Suprapubic skin (tissue), 4 donors: ENCODE data around the gene GPX6. TPM values are rescaled to one million over a fixed set of nuclear protein-coding genes. Genes with fewer than 3 reads are reported as not detected.
"Not testable (repeated sequence)": the region's sequence is repeated elsewhere in the genome, so short reads cannot be mapped to it uniquely, and the experiment has no call there.

Experiments used
- DNase-seq, 2 donors: peaks; one replicate each; pipeline ENCODE4 v3.0.0-alpha.2; 2019; ENCODE audit warnings: low spot score in 2 of 2
- H3K27ac ChIP-seq: fragments of 200-600 bp; sonication (generic); one replicate; pipeline ENCODE4 v1.5.1; 2019
- H3K27me3 ChIP-seq: fragments of 200-600 bp; sonication (generic); one replicate; pipeline ENCODE4 v1.5.1; 2019
- H3K36me3 ChIP-seq: fragments of 200-600 bp; sonication (generic); one replicate; pipeline ENCODE4 v1.5.1; 2019
- H3K4me1 ChIP-seq: fragments of 200-600 bp; sonication (generic); one replicate; pipeline ENCODE4 v1.5.1; 2019
- H3K4me3 ChIP-seq: fragments of 200-600 bp; sonication (generic); one replicate; pipeline ENCODE4 v1.5.1; 2019; ENCODE audit warnings: mild to moderate bottlenecking
- H3K9me3 ChIP-seq: fragments of 200-600 bp; sonication (generic); one replicate; pipeline ENCODE4 v1.5.1; 2019
- EP300 ChIP-seq: sonication (generic); formaldehyde crosslinking; IDR thresholded peaks from one replicate; pipeline ENCODE4 v1.6.1; 2017; ENCODE audit warnings: antibody characterized with exemption
- POLR2A ChIP-seq, 2 donors: fragments of 450-650 bp; IDR thresholded peaks; one replicate each; pipeline ENCODE4 v1.6.1; 2017; ENCODE audit warnings: antibody characterized with exemption in 2 of 2, mild to moderate bottlenecking in 2 of 2, moderate library complexity in 2 of 2
- POLR2AphosphoS5 ChIP-seq, 3 donors: sonication (generic); formaldehyde crosslinking; IDR thresholded peaks; one replicate each; pipeline ENCODE4 v1.6.1; 2017; ENCODE audit warnings: antibody characterized with exemption in 3 of 3
- WGBS: methylation state at CpG from one replicate; pipeline ENCODE4 v1.1.5; 2018; 5-methylcytosine and 5-hydroxymethylcytosine counted together
- total RNA-seq, 4 donors: library from RNA; depleted of rRNA; stranded (reverse); fragments of >200 nt; gene quantifications; one replicate each; pipeline ENCODE4 v1.1.0, GENCODE V29; 2016
- TF ChIP-seq, protein P1 (sequence below), 2 donors: fragments of 200-600 bp in 1 of 2; fragments of 450-650 bp in 1 of 2; sonication (generic) in 1 of 2; IDR thresholded peaks; one replicate each; pipeline ENCODE4 v1.5.1; 2016 to 2019; ENCODE audit warnings: antibody characterized with exemption in 2 of 2, mild to moderate bottlenecking in 1 of 2, moderate library complexity in 1 of 2

Gene GPX6
- total RNA-seq, 4 donors from 2014 or later = not detected

DNA sequence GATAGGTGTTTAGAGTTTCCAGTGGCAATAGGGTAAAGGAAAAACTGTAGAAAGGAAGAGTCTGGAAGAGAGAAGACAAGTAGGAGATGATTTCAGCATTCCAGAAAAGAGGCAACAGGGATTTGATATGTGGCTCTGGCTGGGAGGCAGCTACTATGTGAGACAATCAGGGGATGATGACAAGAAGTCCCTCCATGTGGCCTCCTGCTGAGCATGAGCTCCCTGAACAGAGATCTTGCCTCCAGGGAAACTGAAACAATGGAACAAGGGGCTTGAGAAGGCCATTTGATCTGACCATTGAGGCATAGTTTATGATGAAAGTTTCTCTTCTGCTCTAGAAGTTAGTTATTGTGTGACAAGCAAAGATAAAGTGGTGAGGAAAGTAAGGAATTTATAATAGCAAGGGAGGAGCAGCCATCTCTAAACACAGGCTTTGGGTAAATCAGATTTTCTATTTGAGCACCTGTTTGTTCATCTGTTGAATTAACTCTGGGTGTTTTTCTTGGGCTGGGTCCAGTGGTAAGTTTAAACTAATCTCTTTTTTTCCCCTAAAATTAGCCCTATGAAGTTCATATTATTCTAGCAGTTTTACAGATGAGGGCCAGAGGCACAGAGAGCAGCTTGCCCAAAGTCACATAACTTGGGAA is 7.1 kb upstream of the GPX6 start:
- H3K4me3 ChIP-seq = no peak overlapping the region
- DNase-seq = no peak
- no peak for TF ChIP-seq POLR2AphosphoS5 (IDR thresholded peaks at IDR 0.05)
- TF ChIP-seq, protein P1, sequence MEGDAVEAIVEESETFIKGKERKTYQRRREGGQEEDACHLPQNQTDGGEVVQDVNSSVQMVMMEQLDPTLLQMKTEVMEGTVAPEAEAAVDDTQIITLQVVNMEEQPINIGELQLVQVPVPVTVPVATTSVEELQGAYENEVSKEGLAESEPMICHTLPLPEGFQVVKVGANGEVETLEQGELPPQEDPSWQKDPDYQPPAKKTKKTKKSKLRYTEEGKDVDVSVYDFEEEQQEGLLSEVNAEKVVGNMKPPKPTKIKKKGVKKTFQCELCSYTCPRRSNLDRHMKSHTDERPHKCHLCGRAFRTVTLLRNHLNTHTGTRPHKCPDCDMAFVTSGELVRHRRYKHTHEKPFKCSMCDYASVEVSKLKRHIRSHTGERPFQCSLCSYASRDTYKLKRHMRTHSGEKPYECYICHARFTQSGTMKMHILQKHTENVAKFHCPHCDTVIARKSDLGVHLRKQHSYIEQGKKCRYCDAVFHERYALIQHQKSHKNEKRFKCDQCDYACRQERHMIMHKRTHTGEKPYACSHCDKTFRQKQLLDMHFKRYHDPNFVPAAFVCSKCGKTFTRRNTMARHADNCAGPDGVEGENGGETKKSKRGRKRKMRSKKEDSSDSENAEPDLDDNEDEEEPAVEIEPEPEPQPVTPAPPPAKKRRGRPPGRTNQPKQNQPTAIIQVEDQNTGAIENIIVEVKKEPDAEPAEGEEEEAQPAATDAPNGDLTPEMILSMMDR (IDR thresholded peaks at IDR 0.05) = no peak
- TF ChIP-seq EP300 = no peak
- TF ChIP-seq POLR2A (IDR thresholded peaks at IDR 0.05) = no peak
- H3K27me3 ChIP-seq = peaks cover 14% of the 10 kb centered on the region
- H3K27ac ChIP-seq = no peak overlapping the region
- no peaks in the 10 kb centered on the region for H3K4me1 ChIP-seq
- H3K9me3 ChIP-seq = no peaks in the 10 kb centered on the region
- H3K36me3 ChIP-seq = no peaks in the 10 kb centered on the region

DNA sequence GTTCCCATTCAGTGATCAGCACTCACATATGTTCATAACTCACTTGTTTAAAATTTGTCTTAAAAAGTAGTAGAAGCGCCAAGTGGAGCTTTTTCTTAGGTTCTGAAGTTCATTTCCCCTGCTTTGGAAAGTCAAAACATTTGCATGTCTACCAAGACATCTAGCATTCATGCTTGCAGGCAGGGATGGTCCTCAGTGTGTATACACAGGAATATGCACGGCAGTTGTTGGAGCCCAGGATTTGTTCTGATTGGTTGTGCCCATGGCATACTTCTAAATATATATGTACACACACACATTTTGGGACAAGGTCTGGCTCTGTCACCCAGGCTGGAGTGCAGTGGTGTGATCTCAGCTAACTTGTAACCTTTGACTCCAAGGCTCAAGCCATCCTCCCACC is 2.4 kb upstream of the GPX6 start:
- H3K4me3 ChIP-seq = no peak overlapping the region
- WGBS = 71% methylated on average over 2 of the region's 2 CpGs
- DNase-seq = no peak
- no peaks in the 10 kb centered on the region for H3K4me1 ChIP-seq
- H3K27me3 ChIP-seq = peaks cover 19% of the 10 kb centered on the region
- H3K27ac ChIP-seq = no peak overlapping the region
- TF ChIP-seq EP300 (no peak), POLR2AphosphoS5 (IDR thresholded peaks at IDR 0.05) (no peak), POLR2A (IDR thresholded peaks at IDR 0.05) (no peak)
- TF ChIP-seq, protein P1 (IDR thresholded peaks at IDR 0.05) = no peak
- no peaks in the 10 kb centered on the region for H3K36me3 ChIP-seq
- no peaks in the 10 kb centered on the region for H3K9me3 ChIP-seq

DNA sequence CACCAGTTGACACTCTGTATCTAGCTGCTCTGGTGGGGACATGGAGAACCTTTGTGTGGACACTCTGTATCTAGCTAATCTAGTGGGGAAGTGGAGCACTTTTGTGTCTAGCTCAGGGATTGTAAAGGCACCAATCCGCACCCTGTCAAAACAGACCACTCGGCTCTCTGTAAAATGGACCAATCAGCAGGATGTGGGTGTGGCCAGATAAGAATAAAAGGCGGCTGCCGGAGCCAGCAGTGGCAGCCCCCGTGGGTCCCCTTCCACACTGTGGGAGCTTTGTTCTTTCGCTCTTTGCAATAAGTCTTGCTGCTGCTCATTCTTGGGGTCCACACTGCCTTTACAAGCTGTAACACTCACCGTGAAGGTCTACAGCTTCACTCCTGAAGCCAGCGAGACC is 3.2 kb downstream of the GPX6 start:
- peaks cover 19% of the 10 kb centered on the region for H3K27me3 ChIP-seq
- not testable (repeated sequence) for H3K27ac ChIP-seq, H3K9me3 ChIP-seq, H3K36me3 ChIP-seq, H3K4me3 ChIP-seq, DNase-seq, H3K4me1 ChIP-seq
- 90% methylated on average over 4 of the region's 8 CpGs for WGBS

DNA sequence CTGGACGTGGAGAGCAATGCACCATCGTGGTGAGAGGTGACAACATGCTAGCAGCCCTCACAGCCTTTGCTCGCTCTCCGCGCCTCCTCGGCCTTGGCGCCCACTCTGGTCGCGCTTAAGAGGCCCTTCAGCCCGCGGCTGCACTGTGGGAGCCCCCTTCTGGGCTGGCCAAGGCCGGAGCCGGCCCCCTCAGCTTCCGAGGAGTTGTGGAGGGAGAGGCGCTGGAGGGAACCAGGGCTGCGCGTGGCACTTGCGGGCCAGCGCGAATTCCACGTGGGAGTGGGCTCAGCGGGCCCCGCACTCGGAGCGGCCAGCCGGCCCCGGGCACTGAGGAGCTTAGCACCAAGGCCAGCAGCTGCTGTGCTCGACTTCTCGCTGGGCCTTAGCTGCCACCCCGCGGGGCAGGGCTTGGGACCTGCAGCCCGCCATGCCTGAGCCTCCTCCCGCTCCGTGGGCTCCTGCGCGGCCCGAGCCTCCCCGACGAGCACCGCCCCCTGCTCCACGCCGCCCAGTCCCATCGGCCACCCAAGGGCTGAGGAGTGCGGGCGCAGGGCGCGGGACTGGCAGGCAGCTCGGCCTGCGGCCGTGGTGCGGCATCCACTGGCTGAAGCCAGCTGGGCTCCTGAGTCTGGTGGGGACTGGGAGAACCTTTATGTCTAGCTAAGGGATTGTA is 3.8 kb downstream of the GPX6 start:
- no peaks in the 10 kb centered on the region for H3K9me3 ChIP-seq
- no peaks in the 10 kb centered on the region for H3K36me3 ChIP-seq
- no peak overlapping the region for H3K27ac ChIP-seq
- peaks cover 17% of the 10 kb centered on the region for H3K27me3 ChIP-seq
- DNase-seq = no peak
- H3K4me3 ChIP-seq = no peak overlapping the region
- no peaks in the 10 kb centered on the region for H3K4me1 ChIP-seq
- 89% methylated on average over 35 of the region's 51 CpGs for WGBS
- TF ChIP-seq EP300 (no peak), POLR2A (IDR thresholded peaks at IDR 0.05) (no peak), POLR2AphosphoS5 (IDR thresholded peaks at IDR 0.05) (no peak)
- TF ChIP-seq, protein P1 (IDR thresholded peaks at IDR 0.05) = no peak

DNA sequence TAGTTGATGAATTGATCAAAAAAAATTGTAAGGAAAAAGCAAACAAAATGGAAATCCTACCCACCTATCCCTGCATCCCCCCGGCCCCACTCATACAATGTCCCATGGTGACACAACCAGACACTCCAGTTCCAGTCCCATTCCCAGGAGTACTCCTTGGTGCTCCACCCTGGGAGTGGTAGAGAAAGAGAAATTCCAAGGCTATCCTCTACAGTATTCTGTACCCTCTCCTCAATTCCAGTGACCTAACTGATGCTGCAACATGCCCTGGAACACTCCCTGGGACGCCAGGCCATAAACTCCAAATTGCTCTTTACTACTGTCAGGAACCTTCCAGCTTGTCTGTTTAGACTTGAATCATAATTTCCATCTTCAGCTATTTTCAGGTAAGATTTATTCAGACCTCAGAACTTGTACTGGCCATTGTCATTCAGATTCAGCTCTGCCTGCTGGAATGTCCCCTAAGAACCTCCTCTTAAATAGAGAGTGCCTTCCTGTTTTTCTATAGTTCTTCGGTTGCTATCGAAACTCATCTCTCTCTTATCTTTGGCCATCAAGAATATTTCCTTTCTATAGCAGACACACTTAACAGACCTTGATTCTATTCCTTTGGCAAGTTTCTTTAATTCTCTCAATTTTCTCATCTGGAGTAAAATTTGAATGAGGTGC is 8.7 kb downstream of the GPX6 start:
- TF ChIP-seq EP300 (no peak), POLR2AphosphoS5 (IDR thresholded peaks at IDR 0.05) (no peak), POLR2A (IDR thresholded peaks at IDR 0.05) (no peak)
- TF ChIP-seq, protein P1 (IDR thresholded peaks at IDR 0.05) = no peak
- DNase-seq = no peak

More for the DNA sequence above, 8.7 kb downstream of the GPX6 start:
- H3K4me1 ChIP-seq = no peaks in the 10 kb centered on the region
- no peak overlapping the region for H3K4me3 ChIP-seq
- H3K27ac ChIP-seq = no peak overlapping the region
- H3K36me3 ChIP-seq = no peaks in the 10 kb centered on the region
- H3K27me3 ChIP-seq = peaks cover 6% of the 10 kb centered on the region
- no peaks in the 10 kb centered on the region for H3K9me3 ChIP-seq
- 64% methylated on average over 4 of the region's 4 CpGs for WGBS
